ENCODE results near the gene TIGD1. TPM values are rescaled to one million over a fixed set of nuclear protein-coding genes. Genes with fewer than 3 reads are reported as not detected.
A peak's percentile ranks its signal among the peaks of the same experiment; 100 is the strongest.

TIGD1 gene
- total and polyA plus RNA-seq, 11 donors, result 0.99 to 3.8 (median 1.6) TPM

GRCh38 chr2:232545511-232546375 is 4.6 kb downstream of the TIGD1 start:
- H3K27ac ChIP-seq, result no peak overlapping the region
- DNase-seq (no peak), ATAC-seq (no peak)
- peaks cover 0 to 16% (median 2%) of the 10 kb centered on the region in 12 donors for H3K9me3 ChIP-seq
- H3K4me1 ChIP-seq, result peaks cover 0 to 32% (median 5%) of the 10 kb centered on the region in 12 donors
- H3K36me3 ChIP-seq, result peaks cover 0 to 13% (median 0%) of the 10 kb centered on the region in 9 donors
- no peak overlapping the region for H3K4me3 ChIP-seq
- intact Hi-C loops (cut with DNase I), result no loop called here
- no peaks in the 10 kb centered on the region for H3K27me3 ChIP-seq
- TF ChIP-seq CTCF (IDR thresholded peaks at IDR 0.05), result no peak
- no peak for TF ChIP-seq POLR2A (IDR thresholded peaks at IDR 0.05)
- WGBS, 4 donors, result 82 to 89% (median 85%) methylated on average over 15 to 17 of the region's 17 CpGs

GRCh38 chr2:232544674-232545073 is 5.7 kb downstream of the TIGD1 start:
- peak in 1 of 5 donors; percentile 9 for DNase-seq
- H3K27ac ChIP-seq, result no peak overlapping the region

GRCh38 chr2:232543928-232544631 is 6.3 kb downstream of the TIGD1 start:
- H3K4me3 ChIP-seq, result no peak overlapping the region
- no peak for TF ChIP-seq CTCF (IDR thresholded peaks at IDR 0.05)
- no peak for TF ChIP-seq POLR2A (IDR thresholded peaks at IDR 0.05)
- peaks cover 0 to 13% (median 0%) of the 10 kb centered on the region in 9 donors for H3K36me3 ChIP-seq
- peaks cover 0 to 26% (median 0%) of the 10 kb centered on the region in 12 donors for H3K4me1 ChIP-seq
- ATAC-seq (no peak), DNase-seq (no peak)
- peaks cover 0 to 3% (median 0%) of the 10 kb centered on the region in 9 donors for H3K27me3 ChIP-seq
- 91 to 95% (median 92%) methylated on average over 15 to 19 of the region's 19 CpGs for WGBS, 4 donors
- intact Hi-C loops (cut with DNase I), result no loop called here
- H3K9me3 ChIP-seq, result peaks cover 0 to 11% (median 1%) of the 10 kb centered on the region in 12 donors
- H3K27ac ChIP-seq, result no peak overlapping the region

More at GRCh38 chr2:232544674-232545073, 5.7 kb downstream of the TIGD1 start:
- Histone ChIP-seq H3K9me3 (peaks cover 0 to 16% (median 2%) of the 10 kb centered on the region in 12 donors), H3K4me1 (peaks cover 0 to 29% (median 3%) of the 10 kb centered on the region in 12 donors), H3K27me3 (no peaks in the 10 kb centered on the region), H3K4me3 (no peak overlapping the region), H3K36me3 (peaks cover 0 to 13% (median 0%) of the 10 kb centered on the region in 9 donors)
- no peak for ATAC-seq
- TF ChIP-seq CTCF (IDR thresholded peaks at IDR 0.05) (no peak), POLR2A (IDR thresholded peaks at IDR 0.05) (no peak)
- intact Hi-C loops (cut with DNase I), result no loop called here
- WGBS, 4 donors, result 84 to 93% (median 92%) methylated on average over 6 of the region's 6 CpGs

GRCh38 chr2:232543491-232543890 is 6.9 kb downstream of the TIGD1 start:
- Histone ChIP-seq H3K4me1 (peaks cover 0 to 26% (median 0%) of the 10 kb centered on the region in 12 donors), H3K27ac (no peak overlapping the region), H3K4me3 (no peak overlapping the region), H3K9me3 (peaks cover 0 to 5% (median 0%) of the 10 kb centered on the region in 12 donors), H3K36me3 (peaks cover 0 to 13% (median 0%) of the 10 kb centered on the region in 9 donors), H3K27me3 (peaks cover 0 to 3% (median 0%) of the 10 kb centered on the region in 9 donors)
- no peak for ATAC-seq
- no peak for TF ChIP-seq CTCF (IDR thresholded peaks at IDR 0.05)
- TF ChIP-seq POLR2A (IDR thresholded peaks at IDR 0.05), result no peak
- no peak for DNase-seq
- WGBS, 4 donors, result 90 to 94% (median 91%) methylated on average over 14 of the region's 14 CpGs
- intact Hi-C loops (cut with DNase I), result no loop called here
